Measurements from ENCODE around the gene FGFR2.

DNA sequence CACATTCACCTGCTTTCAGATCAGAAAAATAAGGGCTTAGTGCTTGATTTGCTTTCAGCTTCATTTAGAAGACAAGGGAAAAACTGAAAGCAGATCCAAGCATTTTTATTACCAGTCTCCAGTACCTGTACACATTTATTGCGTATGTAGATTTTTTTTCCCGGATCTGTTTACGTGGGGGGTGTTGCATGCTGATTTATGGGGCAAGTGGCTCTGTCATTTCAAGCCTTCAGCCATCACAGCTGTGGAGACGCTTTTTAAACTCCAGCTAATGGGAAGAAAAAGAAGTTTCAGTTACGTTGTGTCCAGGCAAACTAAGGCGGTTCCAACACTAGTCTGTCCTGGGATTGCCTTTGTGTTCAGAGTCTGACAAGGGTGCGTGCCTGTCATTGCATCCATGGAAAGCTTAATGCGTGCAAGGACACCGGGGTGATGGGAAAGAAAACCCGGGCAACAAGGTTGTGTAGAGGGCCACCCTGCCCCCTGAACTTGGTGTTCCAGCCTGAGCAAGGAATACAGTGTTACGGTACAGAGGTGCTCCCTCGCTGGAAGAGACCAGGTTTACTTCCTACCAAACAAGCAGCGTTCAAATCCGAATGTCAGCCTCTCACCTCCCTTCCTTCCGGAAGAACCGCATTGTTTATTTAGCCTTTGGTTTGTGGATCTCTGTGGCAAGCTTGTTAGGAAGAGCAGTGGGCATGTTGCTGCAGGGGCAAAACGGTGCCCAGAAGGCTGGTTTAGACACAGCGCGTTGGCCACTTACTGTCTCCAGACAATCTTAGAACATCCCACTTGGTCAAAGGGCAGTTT, 128.2 kb downstream of the FGFR2 start:
- TF ChIP-seq, protein P1, sequence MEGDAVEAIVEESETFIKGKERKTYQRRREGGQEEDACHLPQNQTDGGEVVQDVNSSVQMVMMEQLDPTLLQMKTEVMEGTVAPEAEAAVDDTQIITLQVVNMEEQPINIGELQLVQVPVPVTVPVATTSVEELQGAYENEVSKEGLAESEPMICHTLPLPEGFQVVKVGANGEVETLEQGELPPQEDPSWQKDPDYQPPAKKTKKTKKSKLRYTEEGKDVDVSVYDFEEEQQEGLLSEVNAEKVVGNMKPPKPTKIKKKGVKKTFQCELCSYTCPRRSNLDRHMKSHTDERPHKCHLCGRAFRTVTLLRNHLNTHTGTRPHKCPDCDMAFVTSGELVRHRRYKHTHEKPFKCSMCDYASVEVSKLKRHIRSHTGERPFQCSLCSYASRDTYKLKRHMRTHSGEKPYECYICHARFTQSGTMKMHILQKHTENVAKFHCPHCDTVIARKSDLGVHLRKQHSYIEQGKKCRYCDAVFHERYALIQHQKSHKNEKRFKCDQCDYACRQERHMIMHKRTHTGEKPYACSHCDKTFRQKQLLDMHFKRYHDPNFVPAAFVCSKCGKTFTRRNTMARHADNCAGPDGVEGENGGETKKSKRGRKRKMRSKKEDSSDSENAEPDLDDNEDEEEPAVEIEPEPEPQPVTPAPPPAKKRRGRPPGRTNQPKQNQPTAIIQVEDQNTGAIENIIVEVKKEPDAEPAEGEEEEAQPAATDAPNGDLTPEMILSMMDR (IDR thresholded peaks at IDR 0.05; ENCODE audit: extremely low read depth in 1 of 2, insufficient read depth in 1 of 2, low read depth in 1 of 2, low read length in 2 of 2) = no peak
- TF ChIP-seq MYC (IDR thresholded peaks at IDR 0.05; ENCODE audit: low read depth, low read length) = no peak
